GM21390 (cell line): ENCODE data around the gene ATP13A3.
A peak's percentile ranks its signal among the peaks of the same experiment; 100 is the strongest.
"Not testable (repeated sequence)": the region's sequence is repeated elsewhere in the genome, so short reads cannot be mapped to it uniquely, and the experiment has no call there.

Experiments used
- ATAC-seq: cut with Tn5 transposase; IDR thresholded peaks from one replicate; pipeline ENCODE4 v1.9.1; 2021; ENCODE audit not compliant: unreplicated experiment

The ATP13A3 gene

DNA sequence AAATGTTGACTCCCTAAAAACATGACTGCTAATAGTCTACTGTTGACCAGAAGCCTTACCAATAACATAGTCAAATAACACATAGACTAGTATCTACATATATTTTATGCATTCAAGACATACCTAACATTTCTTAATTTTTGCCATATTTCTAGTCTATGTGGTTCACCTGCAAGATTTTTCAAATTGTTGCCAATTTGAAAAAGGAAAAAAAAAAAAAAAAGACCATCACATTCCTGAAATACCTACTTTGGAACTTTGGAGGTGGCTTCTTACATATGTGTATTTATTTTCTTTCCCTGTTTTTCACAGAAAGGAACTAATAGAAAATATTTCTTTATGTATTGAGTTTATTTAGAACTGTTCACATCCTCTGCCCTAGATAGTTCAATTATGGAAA, 13.4 kb upstream of the ATP13A3 start:
- ATAC-seq: no peak

- ATAC-seq: not testable (repeated sequence)
These were observed 12.7 kb upstream of the ATP13A3 start for GRCh38 chr3:194499516-194499915.

DNA sequence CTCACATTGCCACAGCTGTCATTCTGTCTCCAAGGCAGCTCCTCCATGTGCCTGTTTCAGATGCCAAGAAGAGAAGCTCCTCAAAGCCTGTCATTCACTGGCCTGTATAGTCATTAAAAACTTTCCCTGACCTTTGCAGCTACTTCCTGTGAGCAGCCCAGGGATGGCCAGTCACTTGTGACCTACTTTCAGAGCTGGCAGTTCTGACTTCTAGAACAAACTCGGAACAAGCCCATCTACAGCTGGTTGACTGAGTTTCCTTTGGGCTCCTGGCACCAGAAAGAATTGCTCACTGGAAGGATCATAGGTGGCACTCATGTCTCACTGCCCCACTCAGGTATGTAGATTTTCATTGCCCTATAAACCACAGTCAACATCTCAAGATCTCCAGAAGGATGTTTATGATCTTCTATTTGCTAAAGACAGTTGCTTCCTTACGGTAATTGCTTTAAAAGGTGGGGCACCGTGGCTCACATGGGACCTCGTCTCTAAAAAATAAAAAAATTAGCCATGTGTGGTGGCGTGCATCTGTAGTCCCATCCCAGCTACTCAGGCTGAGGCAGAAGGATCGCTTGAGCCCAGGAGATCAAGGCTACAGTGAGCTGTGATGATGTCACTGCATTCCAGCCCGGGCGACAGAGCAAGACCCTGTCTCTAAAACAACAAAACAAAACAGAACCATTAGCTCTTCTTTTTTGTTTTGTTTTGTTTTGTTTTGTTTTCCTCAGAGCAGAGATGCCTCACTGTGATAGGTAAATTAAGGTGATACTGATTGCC, 11.2 kb upstream of the ATP13A3 start:
- peak; percentile 45 for ATAC-seq

DNA sequence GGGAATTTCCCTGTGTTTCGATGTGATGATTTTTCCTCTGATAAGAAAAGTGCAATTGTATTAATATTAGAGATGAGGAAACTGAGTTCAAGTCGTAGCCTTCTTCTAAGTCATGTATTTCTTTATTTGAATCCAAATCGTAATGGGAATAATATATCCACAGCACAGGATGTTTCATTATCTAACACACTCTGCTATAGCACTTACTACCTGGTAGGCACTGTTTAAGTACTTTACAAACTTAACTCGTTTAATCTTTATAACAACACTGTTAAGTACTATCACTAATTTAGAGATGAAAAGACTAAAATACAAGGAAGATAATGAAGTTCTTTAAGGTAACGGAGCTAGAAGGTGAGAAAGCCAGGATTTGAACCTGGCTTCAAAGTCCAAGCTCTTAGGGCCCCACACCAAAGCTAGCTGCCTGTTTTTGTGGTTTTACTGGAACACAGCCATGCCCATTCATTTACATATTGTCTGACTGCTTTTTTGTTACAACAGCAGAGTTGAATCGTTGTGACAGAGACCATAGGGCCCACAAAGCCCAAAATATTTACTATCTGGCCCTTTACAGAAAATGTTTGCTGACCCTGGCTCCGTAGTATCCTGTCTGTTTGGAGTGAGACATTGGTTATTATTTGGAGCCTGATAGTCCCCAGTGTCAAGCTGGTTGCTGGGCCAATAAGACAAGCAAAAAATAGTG, 9.6 kb upstream of the ATP13A3 start:
- ATAC-seq: no peak

- ATAC-seq: no peak
These were observed 8.2 kb upstream of the ATP13A3 start for GRCh38 chr3:194494951-194495374.

GRCh38 chr3:194493995-194494927, 7.5 kb upstream of the ATP13A3 start:
- ATAC-seq: not testable (repeated sequence)

GRCh38 chr3:194492001-194492400, 5.2 kb upstream of the ATP13A3 start:
- ATAC-seq: no peak

DNA sequence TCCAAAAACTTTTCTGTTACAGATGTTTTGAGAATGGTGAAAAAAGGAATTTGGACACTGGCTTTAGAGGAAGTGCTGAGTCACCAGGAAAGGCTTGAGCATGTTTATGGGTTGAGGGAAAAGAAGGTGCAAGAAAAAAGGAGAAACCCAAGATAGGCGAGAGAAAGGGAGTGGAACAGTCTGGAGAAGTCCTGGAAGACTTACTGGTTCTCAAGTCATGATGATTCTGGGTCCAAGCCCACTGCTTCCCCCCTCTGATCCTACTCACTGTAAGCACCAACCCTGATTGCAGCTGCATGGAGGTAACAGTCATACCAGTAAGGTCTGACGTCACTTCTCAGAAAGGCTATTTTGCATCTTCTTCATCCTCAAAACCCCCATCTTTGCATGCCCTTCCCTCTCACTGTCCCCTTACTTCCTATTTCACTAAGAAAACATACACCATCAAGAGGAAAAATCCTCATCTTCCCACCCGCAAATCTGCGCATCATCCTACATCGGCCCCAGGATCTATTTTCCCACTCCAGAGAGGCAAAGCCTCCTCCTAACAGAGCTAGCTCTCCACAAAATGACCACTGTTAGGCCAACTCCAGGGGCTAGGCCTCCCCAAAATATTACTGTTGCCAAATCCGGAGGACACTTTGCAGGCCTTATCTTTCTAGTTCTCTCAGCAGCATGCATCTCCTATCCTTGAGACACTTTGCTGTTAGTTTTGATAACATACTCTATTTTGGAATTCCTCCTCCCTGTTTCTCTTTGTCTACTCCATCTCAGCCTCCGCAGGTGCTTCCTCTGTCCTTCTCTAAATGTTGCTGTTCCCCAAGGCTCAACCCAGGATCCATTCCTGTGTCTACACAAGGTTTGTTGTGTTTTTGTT, 3.2 kb upstream of the ATP13A3 start:
- peak; percentile 37 for ATAC-seq

DNA sequence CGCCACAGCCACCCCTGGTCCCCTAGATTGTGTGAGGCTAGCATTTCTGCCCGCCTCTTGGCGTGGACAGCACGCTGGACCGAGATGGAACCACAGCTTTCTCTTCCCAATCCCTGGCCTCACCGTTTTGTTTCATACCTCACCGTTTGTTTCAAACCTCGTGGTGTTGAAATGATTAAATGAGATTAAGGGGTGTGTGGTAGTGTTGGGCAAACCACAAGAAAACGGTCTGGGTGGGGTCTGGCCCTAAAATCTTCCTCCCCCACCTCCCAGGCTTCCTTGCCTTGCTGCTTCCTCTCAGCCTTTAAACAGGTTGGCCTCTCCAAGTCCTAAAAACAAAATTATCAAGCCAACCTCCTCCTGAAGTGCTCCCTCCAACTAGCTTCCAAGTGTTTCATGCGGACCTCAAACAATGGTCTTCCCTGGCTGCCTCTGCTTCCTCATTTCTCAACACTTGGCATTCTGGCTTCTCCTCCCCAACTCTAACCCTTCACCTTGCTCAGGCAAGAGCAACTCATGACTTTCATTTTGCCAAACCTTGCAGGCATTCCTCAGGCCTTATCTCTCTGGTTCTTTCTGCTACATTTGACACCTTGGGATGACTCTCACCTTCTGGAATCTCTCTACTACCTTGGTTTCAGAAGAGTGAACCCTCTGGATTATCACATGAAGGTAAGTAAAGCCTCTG, 1.4 kb upstream of the ATP13A3 start:
- ATAC-seq: no peak

GRCh38 chr3:194487289-194488054, 670 bp upstream of the ATP13A3 start:
- ATAC-seq: peak; percentile 16

DNA sequence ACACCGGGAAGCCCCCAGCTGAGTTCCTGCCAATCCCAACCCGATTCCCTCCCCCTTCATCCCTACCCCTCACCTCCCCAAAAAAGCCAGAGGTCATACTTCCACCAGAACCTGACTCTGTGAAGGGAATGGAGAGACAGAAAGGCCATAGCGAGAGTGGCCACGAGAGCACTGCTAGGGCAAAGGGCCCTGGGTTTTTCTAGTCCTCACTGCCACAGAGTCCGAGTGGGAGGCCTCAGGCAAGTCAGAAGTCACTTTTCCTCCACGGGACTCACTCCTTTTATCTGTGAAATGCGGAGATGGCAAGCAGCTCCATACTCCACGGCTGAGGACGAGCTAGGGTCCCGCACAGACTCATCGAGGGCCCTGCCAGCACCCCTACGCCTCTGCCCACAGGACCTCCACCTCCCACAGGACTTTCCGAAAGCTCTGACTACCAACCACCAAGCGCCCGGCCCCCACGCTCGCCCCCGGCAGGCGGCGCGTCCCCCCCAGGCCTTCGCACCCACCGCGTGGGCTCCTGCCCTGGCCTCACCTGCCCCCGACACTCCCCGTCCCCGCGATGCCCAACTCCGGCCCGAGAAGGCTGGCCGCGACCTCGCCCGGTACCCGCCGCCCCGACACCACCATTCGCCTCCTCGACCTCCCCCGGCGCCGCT, 792 bp downstream of the ATP13A3 start:
- ATAC-seq: peak; percentile 6

GRCh38 chr3:194485468-194485880, 1.3 kb downstream of the ATP13A3 start:
- ATAC-seq: no peak

DNA sequence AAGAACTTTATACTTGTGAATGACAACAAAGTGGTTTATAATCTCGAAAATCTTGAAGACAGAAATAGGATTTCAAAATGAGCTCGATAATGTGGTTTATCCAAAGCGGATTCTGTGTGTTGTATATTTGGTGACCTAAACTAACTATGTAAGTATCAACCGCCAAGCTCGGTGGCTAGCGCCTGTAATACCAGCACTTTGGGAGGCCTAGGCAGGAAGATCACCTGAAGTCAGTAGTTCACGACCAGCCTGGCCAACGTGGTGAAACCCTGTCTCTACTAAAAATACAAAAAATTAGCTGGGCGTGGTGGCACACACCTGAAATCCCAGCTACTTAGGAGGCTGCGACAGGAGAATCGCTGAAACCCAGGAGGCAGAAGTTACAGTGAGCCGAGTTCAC, 2.2 kb downstream of the ATP13A3 start:
- no peak for ATAC-seq

DNA sequence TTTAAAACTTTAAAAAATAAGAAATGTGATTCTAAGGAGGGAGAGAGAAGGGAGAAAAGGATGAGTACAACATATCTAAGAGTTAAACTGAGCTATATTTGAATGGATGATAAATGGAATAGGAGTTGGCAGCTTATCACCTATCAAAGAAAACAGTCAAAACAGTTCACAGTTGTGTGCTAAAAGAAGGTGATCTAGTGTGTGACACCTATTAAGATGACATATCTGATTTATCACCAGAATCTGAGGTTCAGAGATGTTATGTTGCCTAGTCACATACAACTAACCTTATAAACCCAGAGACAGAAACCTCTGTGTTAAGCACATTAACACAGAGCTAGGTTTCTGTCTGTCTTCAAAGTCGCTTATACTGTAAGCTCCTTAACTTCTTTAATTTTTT, 3.0 kb downstream of the ATP13A3 start:
- ATAC-seq: no peak

DNA sequence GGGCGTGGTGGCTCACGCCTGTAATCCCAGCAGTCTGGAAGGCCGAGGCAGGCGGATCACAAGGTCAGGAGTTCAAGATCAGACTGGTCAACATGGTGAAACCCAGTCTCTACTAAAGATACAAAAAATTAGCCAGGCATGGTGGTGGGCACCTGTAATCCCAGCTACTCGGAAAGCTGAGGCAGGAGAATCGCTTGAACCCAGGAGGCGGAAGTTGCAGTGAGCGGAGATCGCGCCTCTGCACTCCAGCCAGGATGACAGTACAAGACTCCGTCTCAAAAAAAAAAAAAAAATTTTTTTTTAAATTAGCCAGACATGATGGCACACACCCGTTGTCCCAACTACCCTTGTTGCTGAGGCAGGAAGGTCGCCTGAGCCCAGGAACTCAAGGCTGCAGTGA, 4.0 kb downstream of the ATP13A3 start:
- not testable (repeated sequence) for ATAC-seq

DNA sequence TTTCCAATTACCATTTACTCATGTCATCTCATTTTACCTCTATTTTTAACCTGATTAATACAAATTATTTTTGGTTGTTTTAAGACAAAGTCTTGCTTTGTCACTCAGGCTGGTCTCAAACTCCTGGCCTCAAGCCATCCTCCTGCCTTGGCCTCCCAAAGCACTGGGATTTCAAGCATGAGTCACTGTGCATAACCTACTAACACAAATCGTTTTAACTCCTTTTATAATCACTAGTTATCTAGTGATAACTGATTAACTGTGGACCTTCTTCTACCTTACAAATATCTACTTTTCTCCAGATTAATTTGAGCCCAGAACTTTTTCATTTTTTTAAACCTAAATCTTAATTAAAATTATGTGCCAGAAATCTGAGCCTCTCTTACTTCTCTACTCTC, 4.6 kb downstream of the ATP13A3 start:
- ATAC-seq: no peak

DNA sequence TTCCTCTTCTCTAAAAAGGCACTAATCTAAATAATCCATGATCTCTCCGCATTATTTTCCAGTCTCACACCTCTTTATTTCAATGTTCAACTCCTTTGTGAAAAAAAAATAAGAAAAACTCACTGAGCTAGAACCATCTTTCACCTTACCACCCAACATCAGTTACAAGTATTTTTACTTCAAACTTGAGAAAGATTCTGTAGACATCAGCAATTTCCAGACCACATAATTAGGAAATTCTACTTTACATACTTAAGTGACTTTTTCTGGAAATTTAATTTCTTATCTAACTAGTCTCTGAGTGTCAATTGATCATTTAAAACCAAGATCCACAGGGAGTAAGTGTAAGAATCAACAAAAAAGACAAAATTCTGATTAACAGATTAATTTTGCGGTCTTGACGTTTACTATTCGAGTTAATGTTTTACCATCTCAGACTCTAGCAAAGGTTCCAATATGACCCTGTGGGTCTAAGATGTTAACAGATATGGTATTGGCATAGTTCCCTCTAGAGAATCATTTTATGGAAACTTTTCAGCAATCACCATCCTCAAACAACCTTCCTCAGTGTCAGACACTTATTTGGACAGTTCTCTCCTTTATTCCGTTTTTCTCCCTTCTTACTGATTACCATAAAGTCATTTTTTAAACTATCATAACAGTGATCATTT, 5.1 kb downstream of the ATP13A3 start:
- no peak for ATAC-seq

GRCh38 chr3:194481103-194481502, 5.7 kb downstream of the ATP13A3 start:
- no peak for ATAC-seq
